ENCODE measurements around the gene ZDHHC9. TPM values are rescaled to one million over a fixed set of nuclear protein-coding genes. Genes with fewer than 3 reads are reported as not detected.
A peak's percentile ranks its signal among the peaks of the same experiment; 100 is the strongest.

ZDHHC9 gene
- total and polyA plus RNA-seq, 9 of the 15 experiments (the other 6 are each of a cell fraction or from before 2014, with no cell fraction given), result 6.8 to 22.4 (median 9.1) TPM

DNA sequence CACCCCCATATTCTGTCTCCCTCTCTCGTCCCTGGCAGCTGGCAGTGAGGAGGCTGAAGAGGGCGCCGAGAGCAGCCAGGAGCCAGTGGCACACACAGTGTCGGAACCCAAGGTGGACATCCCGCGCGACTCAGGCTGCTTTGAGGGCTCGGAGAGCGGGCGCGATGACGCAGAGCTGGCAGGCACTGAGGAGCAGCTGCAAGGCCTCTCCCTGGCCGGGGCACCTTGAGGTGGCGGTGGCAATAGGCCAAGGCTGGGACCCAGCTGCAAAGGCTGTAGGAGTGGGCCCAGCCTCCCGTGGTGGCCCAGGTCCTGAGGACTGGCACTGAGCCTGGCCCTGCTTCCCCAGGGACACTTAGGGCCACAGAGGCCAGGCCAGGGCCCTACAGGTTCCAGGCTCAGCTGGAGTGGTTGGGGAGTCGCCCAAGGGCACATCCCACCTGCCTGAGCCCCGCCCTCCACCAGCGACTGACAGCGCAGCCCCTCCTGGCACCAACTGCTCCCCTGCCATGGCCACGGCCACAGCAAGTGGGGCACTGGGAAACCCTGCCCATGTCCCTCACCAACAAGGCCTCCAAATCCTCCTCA is 50.0 kb downstream of the ZDHHC9 start:
- WGBS (ENCODE audit: insufficient coverage, low coverage, missing lambda C conversion rate), result 57% methylated on average over 11 of the region's 20 CpGs
- H3K4me2 ChIP-seq (ENCODE audit: insufficient read depth, low read length), result no peak overlapping the region
- intact Hi-C loops (cut with micrococcal nuclease), result no loop called here
- H3K4me1 ChIP-seq (replicated peaks in 1 of 2; ENCODE audit: control insufficient read depth in 2 of 2, insufficient read depth in 2 of 2, low read length in 2 of 2), result peaks cover 0 to 5% of the 10 kb centered on the region in 2 experiments; a peak in 1 of 5 replicates
- H3K9me3 ChIP-seq (replicated peaks; ENCODE audit: control insufficient read depth, insufficient read depth, low read depth, low read length), result no peaks in the 10 kb centered on the region
- no peaks in the 10 kb centered on the region for H3K27me3 ChIP-seq (ENCODE audit: control insufficient read depth in 2 of 2, insufficient read depth in 2 of 2, low read length in 2 of 2)
- DNase-seq (ENCODE audit: extremely low read depth in 1 of 4, low spot score in 3 of 4) (no peak), FAIRE-seq (no peak), ATAC-seq (no peak)
- CTCF ChIA-PET (ENCODE audit: low intra/inter-chr PET ratio), result no interaction called here
- H3K9ac ChIP-seq (ENCODE audit: insufficient read depth in 1 of 2, low read depth in 2 of 2, low read length in 2 of 2), result peak overlapping the region in 1 of 2 experiments; percentile 9; a peak in 1 of 4 replicates
- H3K9me1 ChIP-seq (ENCODE audit: control insufficient read depth, insufficient read depth, low read length), result no peaks in the 10 kb centered on the region
- in situ Hi-C loops (cut with MboI), result no loop called here
- no peak overlapping the region for H2AFZ ChIP-seq (ENCODE audit: low read depth, low read length)
- peaks cover 6% of the 10 kb centered on the region; the same call in 1 of the 3 replicates for H3K36me3 ChIP-seq (ENCODE audit: control insufficient read depth, insufficient read depth, low read length)
- H3K79me2 ChIP-seq (ENCODE audit: control insufficient read depth, insufficient read depth, low read length), result no peaks in the 10 kb centered on the region
- no TSS peak for BruUV-seq (replicated peaks)
- H3K27ac ChIP-seq (ENCODE audit: extremely low read depth, low read depth, low read length), result no peak overlapping the region
- H4K20me1 ChIP-seq (replicated peaks; ENCODE audit: control insufficient read depth, insufficient read depth, low read length), result no peaks in the 10 kb centered on the region
- POLR2A ChIA-PET, result no interaction called here
- no peak overlapping the region for H3K4me3 ChIP-seq
- TF ChIP-seq NRF1 (conservative IDR thresholded peaks at IDR 0.05 in 1 of 2, IDR thresholded peaks at IDR 0.05 in 1 of 2), result no peak
- TF ChIP-seq HEY1 (CRISPR knock-in tag; IDR thresholded peaks at IDR 0.05; ENCODE audit: borderline replicate concordance), result no peak
- TF ChIP-seq ARHGAP35 (IDR thresholded peaks at IDR 0.05; ENCODE audit: partially characterized antibody), result no peak
- TF ChIP-seq HMGN3 (IDR thresholded peaks at IDR 0.05; ENCODE audit: borderline replicate concordance, extremely low read depth, insufficient read length, low read depth, low read length), result no peak
- no peak for TF ChIP-seq CHD1 (IDR thresholded peaks at IDR 0.05; ENCODE audit: low read length)
- TF ChIP-seq KLF10 (CRISPR knock-in tag; IDR thresholded peaks at IDR 0.05), result no peak
- no peak for TF ChIP-seq TFAP4 (CRISPR knock-in tag; IDR thresholded peaks at IDR 0.05; ENCODE audit: borderline replicate concordance)
- no peak for TF ChIP-seq DMBX1 (CRISPR knock-in tag; IDR thresholded peaks at IDR 0.05; ENCODE audit: borderline replicate concordance)
- no peak for TF ChIP-seq TAF1 (IDR thresholded peaks at IDR 0.05; ENCODE audit: control insufficient read depth, extremely low read depth, insufficient read depth, low read length, severe bottlenecking)
- TF ChIP-seq ZNF512 (tag; IDR thresholded peaks at IDR 0.05), result no peak
- TF ChIP-seq SP1 (CRISPR knock-in tag; IDR thresholded peaks at IDR 0.05), result no peak
- TF ChIP-seq HOXB6 (CRISPR knock-in tag; IDR thresholded peaks at IDR 0.05; ENCODE audit: borderline replicate concordance), result no peak
- TF ChIP-seq TAF15 (IDR thresholded peaks at IDR 0.05; ENCODE audit: low read depth, low read length), result no peak
- no peak for TF ChIP-seq E2F5 (CRISPR knock-in tag; IDR thresholded peaks at IDR 0.05)
- no peak for TF ChIP-seq STAT5A (IDR thresholded peaks at IDR 0.05; ENCODE audit: borderline replicate concordance, low read length)
- TF ChIP-seq, protein P1, sequence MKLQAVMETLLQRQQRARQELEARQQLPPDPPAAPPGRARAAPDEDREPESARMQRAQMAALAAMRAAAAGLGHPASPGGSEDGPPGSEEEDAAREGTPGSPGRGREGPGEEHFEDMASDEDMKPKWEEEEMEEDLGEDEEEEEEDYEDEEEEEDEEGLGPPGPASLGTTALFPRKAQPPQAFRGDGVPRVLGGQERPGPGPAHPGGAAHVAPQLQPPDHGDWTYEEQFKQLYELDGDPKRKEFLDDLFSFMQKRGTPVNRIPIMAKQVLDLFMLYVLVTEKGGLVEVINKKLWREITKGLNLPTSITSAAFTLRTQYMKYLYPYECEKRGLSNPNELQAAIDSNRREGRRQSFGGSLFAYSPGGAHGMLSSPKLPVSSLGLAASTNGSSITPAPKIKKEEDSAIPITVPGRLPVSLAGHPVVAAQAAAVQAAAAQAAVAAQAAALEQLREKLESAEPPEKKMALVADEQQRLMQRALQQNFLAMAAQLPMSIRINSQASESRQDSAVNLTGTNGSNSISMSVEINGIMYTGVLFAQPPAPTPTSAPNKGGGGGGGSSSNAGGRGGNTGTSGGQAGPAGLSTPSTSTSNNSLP (IDR thresholded peaks at IDR 0.05; ENCODE audit: borderline replicate concordance, low read depth, low read length), result no peak
- no peak for TF ChIP-seq ZNF778 (CRISPR knock-in tag; IDR thresholded peaks at IDR 0.05)
- TF ChIP-seq HDAC3 (IDR thresholded peaks at IDR 0.05; ENCODE audit: borderline replicate concordance, partially characterized antibody), result no peak

Data from K562 (cell line).